ENCODE data around the gene TBX6.

TBX6 gene

GRCh38 chr16:30113711-30114333, 22.1 kb upstream of the TBX6 start:
- DNase-seq (ENCODE audit: low read depth, low spot score) = no peak

GRCh38 chr16:30113031-30113710, 21.4 kb upstream of the TBX6 start, which contains the start of gene GDPD3:
GDPD3 (minus strand) TSS chr16:30113537; CDS start chr16:30113478, 59 bp downstream.
- DNase-seq (ENCODE audit: low read depth, low spot score) = no peak

- DNase-seq (ENCODE audit: low read depth, low spot score) = peak; percentile 85
These were observed 20.7 kb upstream of the TBX6 start for GRCh38 chr16:30112197-30113030.

- DNase-seq (ENCODE audit: low read depth, low spot score) = no peak
These were observed 18.9 kb upstream of the TBX6 start for GRCh38 chr16:30110661-30111060.

- no peak for DNase-seq (ENCODE audit: low read depth, low spot score)
These were observed 16.5 kb upstream of the TBX6 start for GRCh38 chr16:30108059-30108850.

- DNase-seq (ENCODE audit: low read depth, low spot score) = peak; percentile 88
These were observed 12.8 kb upstream of the TBX6 start for GRCh38 chr16:30104492-30104891.

- peak; percentile 57 for DNase-seq (ENCODE audit: low read depth, low spot score)
These were observed 12.4 kb upstream of the TBX6 start for GRCh38 chr16:30104090-30104489.

- DNase-seq (ENCODE audit: low read depth, low spot score) = no peak
These were observed 5.3 kb upstream of the TBX6 start for GRCh38 chr16:30096862-30097563.

GRCh38 chr16:30096105-30096861, 4.6 kb upstream of the TBX6 start, which contains the start of gene YPEL3:
YPEL3 (minus strand) TSS chr16:30096213; CDS start chr16:30095482, 731 bp downstream.
- DNase-seq (ENCODE audit: low read depth, low spot score) = peak; percentile 88

- no peak for DNase-seq (ENCODE audit: low read depth, low spot score)
These were observed 3.7 kb upstream of the TBX6 start for GRCh38 chr16:30095166-30096078.

GRCh38 chr16:30094541-30095165, 2.9 kb upstream of the TBX6 start:
- no peak for DNase-seq (ENCODE audit: low read depth, low spot score)

- DNase-seq (ENCODE audit: low read depth, low spot score) = peak; percentile 97
These were observed 768 bp upstream of the TBX6 start for GRCh38 chr16:30092373-30093010.

GRCh38 chr16:30090610-30091331, 953 bp downstream of the TBX6 start:
- DNase-seq (ENCODE audit: low read depth, low spot score) = no peak

GRCh38 chr16:30088832-30089624, 2.7 kb downstream of the TBX6 start:
- DNase-seq (ENCODE audit: low read depth, low spot score) = peak; percentile 69

- DNase-seq (ENCODE audit: low read depth, low spot score) = no peak
These were observed 3.4 kb downstream of the TBX6 start for GRCh38 chr16:30088237-30088831.
